Psoas muscle (tissue), 8 donors: ENCODE data around the gene TTC9. TPM values are rescaled to one million over a fixed set of nuclear protein-coding genes. Genes with fewer than 3 reads are reported as not detected.

ENCODE experiments used
- ATAC-seq, 4 donors: fragments of 200-7000 bp; cut with Tn5 transposase; one replicate each; pipeline ENCODE4 v1.9.1; 2020; ENCODE audit warnings: moderate library complexity in 3 of 4, mild to moderate bottlenecking in 2 of 4
- DNase-seq, 2 donors: peaks; one replicate each; pipeline ENCODE4 v3.0.0-alpha.2; 2020
- H3K27ac ChIP-seq: fragments of 200-600 bp; one replicate; pipeline ENCODE4 v1.8.0; 2022
- H3K27me3 ChIP-seq, 3 donors: fragments of 200-600 bp in 1 of 3; one replicate each; pipeline versions ENCODE4 v1.6.1 to v1.8.0; 2013 to 2022; ENCODE audit warnings: low read length in 2 of 3, mild to moderate bottlenecking in 2 of 3, moderate library complexity in 1 of 3; ENCODE audit not compliant: insufficient read depth in 3 of 3
- H3K36me3 ChIP-seq, 2 donors: fragments of 200-600 bp in 1 of 2; one replicate each; pipeline versions ENCODE4 v1.6.1 to v1.8.0; 2013 to 2022; ENCODE audit warnings: low read depth in 1 of 2, mild to moderate bottlenecking in 1 of 2, moderate library complexity in 1 of 2; ENCODE audit not compliant: insufficient read depth in 1 of 2
- H3K4me1 ChIP-seq: fragments of 200-600 bp; one replicate; pipeline ENCODE4 v1.8.0; 2022
- H3K4me3 ChIP-seq: fragments of 200-600 bp; one replicate; pipeline ENCODE4 v1.8.0; 2022; ENCODE audit warnings: mild to moderate bottlenecking
- H3K9me3 ChIP-seq: fragments of 200-600 bp; one replicate; pipeline ENCODE4 v1.8.0; 2022
- CTCF ChIP-seq: fragments of 200-600 bp; IDR thresholded peaks from one replicate; pipeline ENCODE4 v1.8.0; 2022; ENCODE audit warnings: antibody characterized with exemption
- WGBS, 3 donors: extraction: QIAGEN DNeasy Blood & Tissue Kit; methylation state at CpG; one replicate each; pipeline versions ENCODE4 v1.1.6 to v1.1.7; 2013; 5-methylcytosine and 5-hydroxymethylcytosine counted together
- intact Hi-C, 2 donors: fragments of 100-400 bp; cut with DNase I; formaldehyde crosslinking; loops; one replicate each; pipeline versions ENCODE4 v1.11.0 to v1.14.2; 2022
- polyA plus RNA-seq, 3 donors: library from polyadenylated mRNA; stranded (reverse); fragments of 200-250 nt; gene quantifications; one replicate each; pipeline ENCODE4 v1.2.3, GENCODE V29; 2013
- total RNA-seq, 4 donors: library from RNA; stranded (reverse); fragmentation: NEBNext Ultra II Directional in 2 of 4; extraction: Animal tissue kit (Norgen Biotek cat#: 25700) in 2 of 4; gene quantifications; one replicate each; pipeline versions ENCODE4 v1.2.1 to v1.2.4, GENCODE V29; 2021 to 2023
- donor health status: healthy with polysubstance abuse.
- donor health status: DM: no; HTN: no; CAD: no; lungs with moderate emphysema.
- donor health status: Bipolar disorder and iron deficiency.
- donor health status: healthy.
- donor health status: DM: yes; HTN: yes; CAD: no.
- donor health status: DM: no; HTN: no; CAD: no.
- donor health status: DM: no; HTN: no; CAD: no.
- donor health status: DM: yes; HTN: yes; CAD: no.

TTC9 gene
- total and polyA plus RNA-seq, 7 donors = 2.5 to 15.1 (median 5.4) TPM

- intact Hi-C loops = loop anchor here (2.0 to 5.0 kb wide), 4 partner anchors 77 to 112 kb away; partner anchors contain the start of gene MED6 (in 1 of the 2)
- H3K27ac ChIP-seq = no peak overlapping the region
- peak in 2 of 4 donors; percentile 49 to 61 for ATAC-seq
- peaks cover 0 to 2% (median 0%) of the 10 kb centered on the region in 3 donors for H3K27me3 ChIP-seq
- DNase-seq = no peak
- peak; percentile 73 for TF ChIP-seq CTCF
- H3K4me1 ChIP-seq = no peaks in the 10 kb centered on the region
- H3K36me3 ChIP-seq = no peaks in the 10 kb centered on the region
- 17 to 19% (median 18%) methylated on average over 8 of the region's 8 CpGs for WGBS, 3 donors
- no peaks in the 10 kb centered on the region for H3K9me3 ChIP-seq
- H3K4me3 ChIP-seq = no peak overlapping the region
These were observed 72.4 kb downstream of the TTC9 start for GRCh38 chr14:70714055-70714550.

GRCh38 chr14:70716483-70716882, 74.8 kb downstream of the TTC9 start:
- TF ChIP-seq CTCF = no peak
- Histone ChIP-seq H3K27ac (no peak overlapping the region), H3K36me3 (no peaks in the 10 kb centered on the region), H3K4me3 (no peak overlapping the region), H3K9me3 (no peaks in the 10 kb centered on the region), H3K27me3 (peaks cover 0 to 2% (median 0%) of the 10 kb centered on the region in 3 donors), H3K4me1 (peaks cover 4% of the 10 kb centered on the region)
- 62 to 69% (median 66%) methylated on average over 5 of the region's 5 CpGs for WGBS, 3 donors
- no peak for DNase-seq
- no peak for ATAC-seq
- intact Hi-C loops = no loop called here

- ATAC-seq = no peak
- intact Hi-C loops = no loop called here
These were observed 75.2 kb downstream of the TTC9 start for GRCh38 chr14:70716958-70717357.

GRCh38 chr14:70718383-70719118, 76.8 kb downstream of the TTC9 start:
- Histone ChIP-seq H3K4me1 (peaks cover 11% of the 10 kb centered on the region), H3K27ac (no peak overlapping the region), H3K9me3 (no peaks in the 10 kb centered on the region), H3K36me3 (no peaks in the 10 kb centered on the region), H3K27me3 (no peaks in the 10 kb centered on the region), H3K4me3 (no peak overlapping the region)
- intact Hi-C loops = no loop called here
- TF ChIP-seq CTCF = no peak
- WGBS, 3 donors = 67 to 75% (median 71%) methylated on average over 8 of the region's 8 CpGs
- ATAC-seq = no peak
- no peak for DNase-seq

More at GRCh38 chr14:70716958-70717357, 75.2 kb downstream of the TTC9 start:
- H3K36me3 ChIP-seq = no peaks in the 10 kb centered on the region
- WGBS, 3 donors = 68 to 81% (median 79%) methylated on average over 1 of the region's 1 CpG
- no peak for DNase-seq
- H3K9me3 ChIP-seq = no peaks in the 10 kb centered on the region
- no peak overlapping the region for H3K27ac ChIP-seq
- no peak overlapping the region for H3K4me3 ChIP-seq
- H3K4me1 ChIP-seq = peaks cover 9% of the 10 kb centered on the region
- no peak for TF ChIP-seq CTCF
- peaks cover 0 to 2% (median 0%) of the 10 kb centered on the region in 3 donors for H3K27me3 ChIP-seq
